Activated CD8-positive, alpha-beta T cell treated with anti-CD3 and anti-CD28 coated beads for 36 hours (primary cell): Measurements from ENCODE around the gene MACROD2. TPM values are rescaled to one million over a fixed set of nuclear protein-coding genes. Genes with fewer than 3 reads are reported as not detected.

Experiments
- ATAC-seq: fragments of 200-7000 bp; cut with Tn5 transposase; one replicate; pipeline ENCODE4 v1.10.0; 2021; ENCODE audit warnings: mild to moderate bottlenecking, moderate library complexity
- CTCF ChIA-PET: fragments of 350-600 bp; sonication (Branson Sonifier 250); formaldehyde crosslinking; loops from one replicate; lab custom pipeline; 2021; ENCODE audit warnings: antibody characterized with exemption; lab: Charles Lee
- POLR2A ChIA-PET: fragments of 350-600 bp; sonication (Branson Sonifier 250); formaldehyde crosslinking; loops from one replicate; lab custom pipeline; 2021; ENCODE audit warnings: antibody characterized with exemption; lab: Charles Lee
- DNase-seq: peaks from one replicate; pipeline ENCODE4 v3.0.0-alpha.2; 2020
- H3K27ac Mint-ChIP-seq: one replicate; pipeline ENCODE4 v1.8.0; 2021; ENCODE audit warnings: mild to moderate bottlenecking, mixed read lengths
- H3K27me3 Mint-ChIP-seq: one replicate; pipeline ENCODE4 v1.8.0; 2021; ENCODE audit warnings: mixed read lengths
- H3K36me3 Mint-ChIP-seq: one replicate; pipeline ENCODE4 v1.8.0; 2021; ENCODE audit warnings: low read depth, mixed read lengths
- H3K4me1 Mint-ChIP-seq: one replicate; pipeline ENCODE4 v1.8.0; 2021; ENCODE audit warnings: low read depth, mixed read lengths
- H3K4me3 Mint-ChIP-seq: one replicate; pipeline ENCODE4 v1.8.0; 2021; ENCODE audit warnings: mild to moderate bottlenecking, moderate library complexity, mixed read lengths
- H3K9me3 Mint-ChIP-seq: one replicate; pipeline ENCODE4 v1.8.0; 2021; ENCODE audit warnings: mixed read lengths
- intact Hi-C: fragments of 100-400 bp; cut with micrococcal nuclease; formaldehyde crosslinking; loops from one replicate; pipeline ENCODE4 v1.10.0; 2022
- total RNA-seq, 2 experiments: library from RNA; stranded (reverse); gene quantifications; one replicate each; pipeline ENCODE4 v1.2.3, GENCODE V29; 2021
- TF ChIP-seq, protein P1 (sequence below): fragments of 200-600 bp; IDR thresholded peaks from one replicate; pipeline ENCODE4 v1.8.0; 2022; ENCODE audit warnings: antibody characterized with exemption, mild to moderate bottlenecking

MACROD2 gene
- total RNA-seq, 2 experiments from 2014 or later: not detected

DNA sequence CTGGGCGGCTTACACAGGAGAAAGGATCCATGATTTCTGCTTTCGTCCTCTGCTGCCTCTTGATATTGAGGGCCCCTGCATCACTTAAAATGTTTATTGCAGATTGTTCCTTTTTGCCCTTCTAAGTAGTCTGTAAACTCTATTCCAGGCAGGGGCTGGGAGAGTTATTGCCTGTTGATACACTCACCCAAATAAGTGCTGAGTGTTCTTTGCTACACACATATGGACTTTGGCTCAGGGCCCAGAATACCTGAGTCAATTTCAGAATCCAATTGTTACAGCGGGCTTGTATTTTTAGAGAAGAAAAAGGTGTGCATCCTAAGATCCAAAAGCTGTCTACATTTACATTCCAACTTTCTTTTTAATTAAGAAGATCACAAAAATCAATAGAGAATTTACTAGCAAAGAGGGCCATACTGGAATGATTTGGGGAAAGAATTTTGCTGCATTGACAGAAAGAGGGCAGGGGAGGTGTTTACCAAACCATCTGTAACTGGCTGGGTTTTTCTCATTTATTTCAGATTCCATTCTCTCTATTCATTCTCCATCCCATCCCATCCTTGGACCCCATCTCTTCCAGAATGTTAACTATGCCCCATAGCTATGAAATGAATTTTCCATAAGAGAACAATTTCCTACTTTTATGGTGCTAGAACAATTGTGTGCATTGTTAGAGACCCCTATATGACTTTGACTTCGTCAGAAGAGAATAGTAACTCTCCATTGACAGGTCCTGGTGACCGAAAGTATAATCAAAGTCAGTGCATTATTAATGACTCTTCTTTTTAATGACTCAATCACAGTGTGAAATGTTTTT is 1302.0 kb downstream of the MACROD2 start:
- Mint-ChIP-seq H3K27me3 (no peaks in the 10 kb centered on the region), H3K36me3 (no peaks in the 10 kb centered on the region), H3K9me3 (peaks cover 4% of the 10 kb centered on the region), H3K4me3 (no peak overlapping the region), H3K4me1 (no peaks in the 10 kb centered on the region), H3K27ac (no peak overlapping the region)
- TF ChIP-seq, protein P1, sequence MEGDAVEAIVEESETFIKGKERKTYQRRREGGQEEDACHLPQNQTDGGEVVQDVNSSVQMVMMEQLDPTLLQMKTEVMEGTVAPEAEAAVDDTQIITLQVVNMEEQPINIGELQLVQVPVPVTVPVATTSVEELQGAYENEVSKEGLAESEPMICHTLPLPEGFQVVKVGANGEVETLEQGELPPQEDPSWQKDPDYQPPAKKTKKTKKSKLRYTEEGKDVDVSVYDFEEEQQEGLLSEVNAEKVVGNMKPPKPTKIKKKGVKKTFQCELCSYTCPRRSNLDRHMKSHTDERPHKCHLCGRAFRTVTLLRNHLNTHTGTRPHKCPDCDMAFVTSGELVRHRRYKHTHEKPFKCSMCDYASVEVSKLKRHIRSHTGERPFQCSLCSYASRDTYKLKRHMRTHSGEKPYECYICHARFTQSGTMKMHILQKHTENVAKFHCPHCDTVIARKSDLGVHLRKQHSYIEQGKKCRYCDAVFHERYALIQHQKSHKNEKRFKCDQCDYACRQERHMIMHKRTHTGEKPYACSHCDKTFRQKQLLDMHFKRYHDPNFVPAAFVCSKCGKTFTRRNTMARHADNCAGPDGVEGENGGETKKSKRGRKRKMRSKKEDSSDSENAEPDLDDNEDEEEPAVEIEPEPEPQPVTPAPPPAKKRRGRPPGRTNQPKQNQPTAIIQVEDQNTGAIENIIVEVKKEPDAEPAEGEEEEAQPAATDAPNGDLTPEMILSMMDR: no peak
- DNase-seq (no peak), ATAC-seq (no peak)
- ChIA-PET CTCF (no interaction called here), POLR2A (no interaction called here)
- intact Hi-C loops: no loop called here

DNA sequence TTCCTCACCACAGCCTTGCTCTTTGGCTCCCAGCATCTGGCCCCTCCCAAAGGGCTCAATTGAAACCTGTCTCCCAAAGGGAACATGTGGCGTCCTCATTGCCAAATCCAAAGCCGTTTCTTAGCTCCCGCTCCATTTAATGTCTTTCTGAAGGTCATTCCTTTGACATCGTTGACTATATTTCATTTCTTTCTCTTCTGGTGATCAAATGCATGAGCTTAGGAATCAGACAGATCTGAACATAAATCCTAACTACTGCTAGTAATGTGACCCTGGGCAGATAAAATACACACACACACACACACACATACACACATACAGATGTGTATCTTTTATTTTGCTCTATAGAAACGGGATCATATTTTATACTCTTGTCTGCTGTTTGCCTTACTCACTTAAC is 1306.8 kb downstream of the MACROD2 start:
- POLR2A ChIA-PET: no interaction called here
- TF ChIP-seq, protein P1: no peak
- Mint-ChIP-seq H3K27ac (no peak overlapping the region), H3K9me3 (peaks cover 9% of the 10 kb centered on the region), H3K27me3 (no peaks in the 10 kb centered on the region), H3K4me1 (no peaks in the 10 kb centered on the region), H3K4me3 (no peak overlapping the region), H3K36me3 (no peaks in the 10 kb centered on the region)
- CTCF ChIA-PET: no interaction called here
- no peak for ATAC-seq
- intact Hi-C loops: no loop called here
- DNase-seq: no peak

DNA sequence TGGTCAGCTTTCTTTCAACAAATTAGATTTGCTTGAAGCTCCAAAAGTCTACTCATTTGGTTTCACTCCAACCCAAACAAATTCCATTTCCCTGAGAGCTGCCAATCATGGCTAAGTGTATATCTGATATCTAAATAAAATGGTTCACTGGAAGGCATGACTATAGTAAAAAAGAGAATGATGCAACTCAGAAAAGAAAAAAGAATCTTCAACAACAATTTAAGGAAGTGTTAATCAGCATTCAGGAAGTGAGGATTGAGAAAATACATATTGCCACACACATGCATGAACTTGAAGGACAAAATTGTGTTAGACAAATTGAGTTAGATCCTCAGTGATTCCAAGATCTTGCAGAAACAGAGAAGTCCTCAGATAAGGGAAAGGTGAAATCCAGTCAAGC is 1315.0 kb downstream of the MACROD2 start:
- H3K36me3 Mint-ChIP-seq: no peaks in the 10 kb centered on the region
- no peak for DNase-seq
- H3K27me3 Mint-ChIP-seq: peaks cover 1% of the 10 kb centered on the region
- TF ChIP-seq, protein P1: no peak
- H3K9me3 Mint-ChIP-seq: peaks cover 5% of the 10 kb centered on the region
- intact Hi-C loops: no loop called here
- H3K27ac Mint-ChIP-seq: no peak overlapping the region
- ATAC-seq: no peak
- ChIA-PET POLR2A (no interaction called here), CTCF (no interaction called here)
- no peak overlapping the region for H3K4me3 Mint-ChIP-seq
- no peaks in the 10 kb centered on the region for H3K4me1 Mint-ChIP-seq

DNA sequence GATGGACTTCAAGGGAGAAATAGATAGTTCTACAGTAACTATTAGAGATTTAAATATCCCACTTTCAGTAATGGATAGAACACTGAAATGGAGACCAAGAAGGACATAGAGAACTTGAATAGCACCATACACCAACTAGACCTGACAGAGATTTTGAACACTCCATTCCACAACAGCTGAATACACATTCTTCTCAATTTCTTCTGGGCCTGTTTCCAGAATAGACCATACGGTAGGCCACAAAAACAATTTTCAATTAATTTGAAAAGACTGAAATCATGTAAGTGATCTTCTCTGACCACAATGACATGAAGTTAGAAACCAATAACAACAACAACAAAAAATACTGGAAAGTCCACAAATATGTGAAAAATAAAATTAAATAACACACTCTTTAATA is 1321.2 kb downstream of the MACROD2 start:
- intact Hi-C loops: no loop called here
- POLR2A ChIA-PET: no interaction called here
- ATAC-seq (no peak), DNase-seq (no peak)
- CTCF ChIA-PET: interaction anchor here (0.6 kb wide), 1 partner anchor 365 kb away, joined by 3 read pairs; no protein-coding TSS in a partner anchor
- Mint-ChIP-seq H3K36me3 (no peaks in the 10 kb centered on the region), H3K27me3 (peaks cover 1% of the 10 kb centered on the region), H3K4me1 (no peaks in the 10 kb centered on the region), H3K4me3 (no peak overlapping the region), H3K27ac (no peak overlapping the region), H3K9me3 (peaks cover 7% of the 10 kb centered on the region)
- TF ChIP-seq, protein P1: no peak

DNA sequence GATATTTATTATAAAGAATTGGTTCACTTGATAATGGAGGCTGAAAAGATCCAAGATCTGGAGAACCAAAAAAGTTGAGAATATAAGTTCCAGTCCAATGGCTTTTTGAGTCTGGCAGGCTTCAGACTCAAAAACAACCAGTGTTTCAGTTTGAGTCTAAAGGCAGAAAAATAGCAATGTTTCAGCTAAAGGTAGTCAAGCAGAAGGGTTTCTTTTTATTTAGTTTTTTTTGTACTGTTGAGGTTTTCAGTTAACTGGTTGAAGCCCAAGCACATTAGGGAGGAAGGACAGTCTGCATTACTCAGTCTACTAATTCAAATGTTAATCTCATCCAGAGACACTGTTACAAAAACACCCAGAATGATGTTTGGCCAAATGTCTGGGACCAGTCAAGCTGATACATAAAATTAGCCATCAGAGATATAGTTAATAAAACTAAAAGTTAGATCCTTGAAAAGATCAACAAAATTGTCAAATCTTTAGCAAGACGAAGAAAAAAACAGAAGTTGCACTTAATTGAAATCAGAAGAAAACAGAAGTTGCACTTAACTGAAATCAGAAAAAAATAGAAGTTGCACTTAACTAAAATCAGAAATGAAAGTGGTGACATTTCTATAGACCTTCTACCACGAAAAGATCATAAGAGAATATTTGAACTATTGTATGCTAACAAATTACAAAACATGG is 1322.4 kb downstream of the MACROD2 start:
- Mint-ChIP-seq H3K27me3 (peaks cover 1% of the 10 kb centered on the region), H3K36me3 (no peaks in the 10 kb centered on the region), H3K4me1 (no peaks in the 10 kb centered on the region), H3K27ac (no peak overlapping the region), H3K4me3 (no peak overlapping the region), H3K9me3 (peaks cover 7% of the 10 kb centered on the region)
- no peak for DNase-seq
- ChIA-PET CTCF (no interaction called here), POLR2A (no interaction called here)
- TF ChIP-seq, protein P1: no peak
- intact Hi-C loops: no loop called here
- ATAC-seq: no peak
